Fibroblast of the conjunctiva (primary cell): ENCODE measurements around the gene CD47.

Experiments used
- DNase-seq: peaks from one replicate; pipeline ENCODE4 v3.0.0-alpha.2; 2010; ENCODE audit warnings: low read depth

Gene CD47

DNA sequence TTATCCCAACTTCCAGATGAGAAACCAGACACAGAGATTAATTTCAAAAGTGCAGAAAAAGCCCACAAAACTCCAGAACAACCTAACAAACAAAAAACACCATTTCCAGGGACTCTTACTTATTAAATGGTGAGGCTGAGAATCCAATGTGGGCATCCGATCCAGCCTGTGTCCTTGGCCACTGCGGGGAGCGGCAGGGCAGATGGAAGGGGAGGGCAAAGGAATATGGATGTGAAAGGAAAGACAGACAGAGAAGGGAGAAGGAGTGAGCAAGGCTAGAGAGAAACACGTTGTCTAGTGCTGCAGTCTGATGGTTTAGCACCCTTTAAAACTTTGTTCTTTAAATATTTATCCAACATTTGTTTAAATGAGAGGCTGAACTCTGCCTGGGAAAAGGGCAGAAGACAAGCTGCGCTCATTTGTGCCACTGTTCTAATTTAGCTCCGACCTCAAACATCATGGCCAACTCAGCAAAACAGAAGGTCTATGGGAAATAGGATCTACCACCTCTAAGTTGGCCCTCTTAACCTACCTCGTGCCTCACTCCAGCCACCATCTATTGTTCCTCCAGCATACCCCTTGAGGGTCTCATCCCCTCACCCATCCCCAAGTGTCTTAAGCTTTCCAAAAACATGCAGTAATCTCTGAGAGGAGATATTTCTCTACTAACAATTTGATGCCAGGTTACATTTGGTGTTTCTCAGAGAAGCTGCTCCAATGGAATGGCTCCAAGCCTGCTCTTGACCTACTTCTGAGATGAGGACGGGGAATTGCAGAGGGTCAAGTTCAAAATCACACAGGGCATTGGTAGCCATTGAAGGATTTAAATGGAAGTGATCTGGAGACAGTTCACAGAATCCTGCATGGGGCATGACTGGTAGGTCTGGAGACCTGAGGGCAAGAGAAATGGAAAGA, 77.4 kb downstream of the CD47 start:
- no peak for DNase-seq

DNA sequence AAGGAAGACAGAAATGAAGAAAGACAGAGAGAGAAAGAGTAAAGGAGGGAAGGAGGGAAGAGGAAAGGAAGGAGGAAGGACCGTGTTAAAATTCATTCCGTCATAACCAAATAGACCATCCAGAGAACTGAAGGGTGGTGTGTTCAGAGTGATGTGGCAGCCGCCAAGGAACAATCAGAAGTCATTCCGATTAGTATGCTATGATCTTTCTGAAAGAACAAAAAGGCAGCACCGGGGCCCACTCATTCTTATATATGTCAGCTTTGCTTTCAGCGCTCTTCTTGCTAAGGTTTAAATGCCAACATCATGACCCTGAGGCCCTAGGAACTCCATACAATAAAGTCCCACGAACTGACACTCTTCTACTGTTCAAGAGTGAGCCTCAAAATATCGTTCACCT, 78.5 kb downstream of the CD47 start:
- DNase-seq: no peak

DNA sequence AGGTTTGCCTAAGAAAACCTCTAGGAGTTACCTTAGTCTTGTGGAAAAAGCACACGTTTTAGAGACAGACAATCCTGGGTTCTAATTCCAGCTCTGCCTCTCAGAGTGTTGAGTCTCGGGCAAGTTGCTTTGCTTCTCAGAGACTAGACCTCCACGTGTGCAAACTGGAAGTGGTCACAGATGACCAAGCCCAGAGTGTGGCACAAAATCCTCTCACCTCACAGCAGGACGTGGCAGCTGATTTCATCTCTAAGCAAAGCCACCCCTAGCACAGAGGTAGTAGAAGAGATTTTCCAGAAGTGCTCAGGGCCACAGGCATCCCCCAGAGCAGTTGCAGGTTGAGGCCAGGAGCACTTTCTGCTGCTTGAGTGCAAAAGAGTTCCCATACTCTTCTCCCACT, 79.2 kb downstream of the CD47 start:
- no peak for DNase-seq

DNA sequence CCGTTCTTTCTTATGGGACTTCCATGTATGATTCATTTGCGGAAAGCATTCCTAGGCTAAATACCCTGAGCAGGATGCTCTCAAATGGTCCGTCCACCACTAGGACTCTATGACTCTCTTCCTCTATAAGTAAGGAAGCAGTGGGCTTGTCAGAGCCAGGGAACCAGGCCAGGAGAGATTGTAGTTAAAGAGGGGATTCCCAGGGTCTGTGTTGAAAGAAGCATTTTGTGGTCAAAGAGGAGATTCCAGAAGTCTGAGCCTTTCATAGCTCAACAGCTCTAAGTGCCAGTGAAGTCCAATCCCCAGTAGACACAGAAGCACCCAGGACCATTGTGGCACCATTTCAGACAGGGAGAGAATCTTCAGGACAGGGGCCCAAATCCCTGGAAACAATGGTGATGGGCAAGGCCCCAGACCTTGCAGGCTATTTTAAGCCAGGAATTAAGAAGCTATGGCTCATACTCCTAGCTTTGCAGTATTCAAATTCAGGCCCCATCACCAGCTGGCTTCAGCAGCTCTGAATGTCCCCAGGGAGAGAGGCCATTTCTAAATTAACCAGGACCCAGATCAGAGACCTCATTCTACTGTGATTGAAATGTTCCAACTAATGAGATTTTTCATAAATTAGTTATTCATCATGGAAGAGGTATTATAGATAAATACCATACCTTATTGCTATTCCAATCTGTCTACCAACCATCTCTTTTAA, 81.7 kb downstream of the CD47 start:
- no peak for DNase-seq

DNA sequence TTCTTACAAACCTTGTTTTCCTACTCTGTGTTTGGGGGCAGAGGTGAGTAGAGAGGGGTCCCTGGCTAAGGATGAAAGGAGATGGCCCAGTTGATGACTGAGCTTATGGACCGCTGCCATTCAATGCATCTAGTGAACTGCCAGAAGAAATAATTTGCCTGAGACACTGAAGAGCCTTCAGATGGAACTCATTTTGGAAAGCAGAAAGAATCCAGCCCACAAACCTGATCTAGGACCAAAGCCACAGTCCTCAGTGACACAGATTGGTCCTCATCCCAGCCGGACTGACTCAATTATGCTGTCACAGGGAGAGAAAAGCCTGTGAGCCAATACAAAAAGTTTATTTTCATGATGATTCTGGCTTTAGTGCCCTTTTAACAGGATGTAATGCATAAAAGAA, 82.7 kb downstream of the CD47 start:
- no peak for DNase-seq

DNA sequence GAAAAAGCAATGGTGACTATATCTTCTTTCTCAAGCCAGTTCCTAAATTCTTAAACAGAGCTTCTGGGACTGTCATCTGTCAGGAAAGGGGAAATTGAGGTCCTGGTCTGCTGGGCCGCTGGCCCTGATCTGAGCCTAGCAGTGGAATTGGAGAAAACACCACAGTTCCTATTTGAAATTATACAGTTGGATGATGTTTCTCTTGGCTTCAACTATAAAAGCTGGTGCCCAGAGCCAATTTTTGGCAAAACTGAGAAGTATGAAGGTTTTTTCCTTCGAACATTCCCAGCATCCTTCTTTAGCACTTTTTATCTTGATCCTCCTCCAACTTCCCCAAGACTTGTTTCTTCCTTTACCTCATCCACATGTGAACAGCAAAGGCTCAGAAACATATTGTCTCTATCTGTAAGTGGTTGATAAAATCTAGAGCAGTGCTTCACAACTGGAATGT, 83.9 kb downstream of the CD47 start:
- no peak for DNase-seq

DNA sequence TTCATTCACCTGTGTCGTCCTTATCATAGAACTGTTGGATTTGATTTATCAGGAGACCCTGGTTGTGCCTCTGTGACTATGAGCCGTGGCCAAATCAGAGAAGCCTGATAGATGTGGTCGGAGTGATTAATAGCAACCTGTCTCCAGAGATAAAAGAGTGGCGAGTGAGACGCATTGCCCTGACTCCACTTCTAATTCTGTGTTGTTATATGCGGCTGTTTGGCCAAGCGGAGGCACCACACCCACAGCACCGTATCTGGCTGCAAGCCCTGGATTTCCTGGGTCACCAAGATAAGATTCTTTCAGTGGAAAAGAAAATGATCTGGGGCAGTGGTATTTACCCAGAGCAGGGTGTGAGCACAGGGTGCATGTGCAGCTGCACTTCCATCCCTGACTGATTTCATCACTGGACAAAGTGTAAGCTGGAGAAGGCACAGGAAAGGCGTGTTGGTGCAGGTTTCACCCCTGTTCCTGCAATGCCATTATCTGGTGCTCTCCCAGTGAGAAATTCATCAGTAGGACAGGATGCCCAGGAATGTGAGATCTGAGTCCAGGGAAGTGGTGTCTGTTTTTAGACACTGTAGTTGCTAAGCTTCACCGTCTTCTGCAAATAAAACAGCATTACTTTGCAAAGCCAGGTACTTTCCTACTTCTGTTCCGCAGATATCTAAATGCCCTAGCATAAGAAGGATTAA, 84.6 kb downstream of the CD47 start:
- no peak for DNase-seq

DNA sequence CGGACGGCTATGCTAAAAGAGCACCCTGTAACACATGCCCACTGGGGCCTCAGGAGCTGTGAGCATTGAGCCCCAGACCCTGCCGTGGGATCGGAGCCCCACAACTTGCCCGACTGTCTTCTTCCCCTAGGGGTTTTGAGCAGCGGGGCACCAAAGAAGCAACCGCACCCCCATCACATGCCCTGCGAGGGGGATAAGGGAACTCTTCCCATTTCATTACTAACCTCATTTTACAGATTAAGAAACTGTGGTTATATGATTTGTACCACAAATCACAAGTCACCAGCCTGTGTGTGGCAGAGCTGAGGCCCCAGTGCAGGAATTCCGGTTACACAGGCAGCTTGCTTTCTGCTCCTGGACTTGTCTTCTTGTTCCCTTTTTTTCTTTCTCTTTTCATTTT, 86.2 kb downstream of the CD47 start:
- DNase-seq: no peak

DNA sequence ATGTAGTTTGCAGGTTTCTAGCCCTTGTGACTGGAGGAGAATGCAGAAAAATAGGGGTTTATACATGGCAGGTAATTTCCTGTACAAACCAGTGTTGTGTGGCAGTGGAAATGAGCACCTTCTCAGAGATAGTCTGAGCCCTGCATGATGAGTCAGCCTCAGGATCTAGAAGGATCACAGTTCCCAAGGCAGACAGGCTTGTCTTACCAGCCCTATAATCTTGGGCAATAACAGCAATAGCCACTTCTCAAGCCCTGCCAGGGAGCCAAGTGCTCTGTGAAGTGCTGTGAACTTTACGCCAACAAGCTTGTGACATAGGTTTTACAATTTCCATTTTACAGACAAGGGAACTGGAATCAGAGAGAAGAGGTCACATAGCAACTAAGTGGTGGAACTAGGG, 89.4 kb downstream of the CD47 start:
- DNase-seq: no peak

DNA sequence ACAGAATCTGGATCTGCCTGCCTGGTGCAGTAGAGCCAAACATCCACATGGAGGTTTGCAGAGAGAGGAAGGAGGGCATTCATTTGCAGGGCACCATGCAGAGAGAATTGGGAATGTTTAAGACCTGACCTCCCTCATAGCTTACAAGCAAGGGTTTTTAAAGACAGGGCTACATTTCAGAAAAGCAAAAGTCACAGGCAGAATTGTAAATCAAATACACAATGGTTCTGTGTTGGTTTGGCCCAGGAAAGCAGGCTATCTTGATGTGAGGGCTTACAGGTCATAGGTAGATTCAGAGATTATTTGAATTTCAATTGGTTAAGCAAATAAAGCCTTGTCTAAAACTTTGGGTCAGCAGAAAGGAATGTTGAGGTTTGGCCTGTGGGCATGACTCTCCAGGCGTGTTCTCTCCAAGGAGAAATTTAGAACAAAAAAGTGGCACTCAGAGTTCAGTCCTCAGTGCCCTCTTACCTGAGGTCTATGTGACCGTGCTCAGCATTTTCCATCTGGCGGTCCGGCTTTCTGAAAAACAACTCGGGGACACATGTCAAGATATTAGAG, 91.5 kb downstream of the CD47 start:
- DNase-seq: no peak

DNA sequence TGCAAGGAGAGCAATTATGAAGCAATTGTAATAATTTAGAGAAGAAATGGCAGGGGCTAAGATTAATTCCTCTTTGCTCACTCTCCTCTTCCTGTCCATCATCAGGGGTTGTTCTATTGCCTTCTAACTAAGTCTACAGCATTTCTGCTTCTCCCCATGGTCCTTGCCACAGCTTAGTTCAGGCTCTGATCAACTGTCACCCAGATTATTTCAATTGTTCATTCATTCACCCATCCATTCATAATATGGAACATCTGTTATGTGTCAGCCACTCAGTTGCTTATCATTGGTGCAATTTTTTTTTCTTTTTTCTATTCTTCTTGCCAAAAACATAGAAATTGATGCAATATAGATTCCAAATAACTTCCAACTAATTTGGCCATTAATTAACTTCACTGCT, 93.2 kb downstream of the CD47 start:
- no peak for DNase-seq

DNA sequence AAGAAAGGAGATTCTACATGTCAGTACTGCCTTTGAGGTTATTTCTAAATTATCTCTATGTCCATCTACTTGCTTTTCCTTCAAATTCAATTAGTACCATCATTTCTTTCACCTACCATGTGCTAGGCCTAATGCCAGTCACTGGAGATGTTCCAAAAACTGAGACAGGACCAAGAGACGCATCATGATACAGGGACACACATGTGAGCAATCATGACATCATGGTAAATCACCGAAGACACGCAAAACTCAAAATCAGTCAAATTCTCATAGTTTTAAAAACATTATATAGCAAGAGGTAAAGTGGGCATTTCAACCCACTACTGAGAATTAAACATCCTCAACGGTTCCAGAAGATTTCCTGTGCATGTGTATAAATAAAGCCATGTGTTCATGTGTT, 95.0 kb downstream of the CD47 start:
- DNase-seq: no peak

DNA sequence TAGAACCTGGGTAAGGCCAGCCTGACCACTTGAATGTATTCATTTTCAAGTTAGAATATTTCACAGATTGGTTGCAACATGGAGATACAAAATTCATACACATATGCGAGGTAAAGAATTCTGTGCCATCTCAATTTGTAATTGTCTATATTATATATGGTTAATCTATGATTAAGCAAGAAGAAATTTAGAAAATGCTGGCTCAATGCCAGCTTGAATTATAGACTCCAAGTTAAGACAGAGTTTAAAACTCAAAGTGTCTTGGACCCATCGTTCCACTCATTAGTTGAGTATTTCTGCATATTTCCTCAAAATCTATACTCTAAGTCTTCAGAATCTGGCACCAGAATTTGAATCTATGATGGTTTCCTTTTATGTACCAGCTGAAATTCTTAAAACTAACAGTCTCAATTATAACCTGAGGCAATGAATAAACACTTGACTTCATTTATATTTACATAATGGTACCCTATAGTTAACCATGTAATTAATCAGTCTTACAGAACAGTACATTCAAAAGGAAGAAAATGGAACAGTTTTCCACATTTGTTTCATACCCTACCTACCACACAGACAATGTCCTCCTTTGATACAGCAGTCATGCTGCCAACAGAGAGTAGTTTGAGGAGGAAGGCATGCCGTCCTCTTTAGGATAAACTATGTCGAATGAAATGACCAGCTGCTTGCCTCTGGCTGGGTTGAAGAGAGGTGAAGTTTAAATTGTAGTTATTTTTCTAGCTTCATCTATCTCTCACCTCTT, 95.7 kb downstream of the CD47 start:
- no peak for DNase-seq

DNA sequence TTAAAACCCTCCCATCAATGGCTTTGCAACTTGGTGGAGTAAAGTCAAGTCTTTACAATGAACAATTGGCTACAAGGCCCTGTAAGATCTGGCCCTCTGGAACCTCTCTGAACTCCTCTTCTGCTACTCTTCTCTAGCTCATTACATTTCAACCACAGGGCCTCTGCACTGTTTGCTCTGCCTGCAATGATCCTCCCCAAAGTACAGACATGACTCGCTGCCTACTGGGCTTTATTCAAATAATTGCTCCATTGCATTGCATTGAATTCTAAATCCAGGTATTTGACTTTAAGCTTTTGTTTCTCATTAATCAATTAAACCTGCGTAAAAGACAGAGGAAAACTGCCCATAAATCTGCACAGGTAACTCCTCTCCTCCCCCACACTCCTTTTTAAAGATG, 96.7 kb downstream of the CD47 start:
- DNase-seq: no peak

DNA sequence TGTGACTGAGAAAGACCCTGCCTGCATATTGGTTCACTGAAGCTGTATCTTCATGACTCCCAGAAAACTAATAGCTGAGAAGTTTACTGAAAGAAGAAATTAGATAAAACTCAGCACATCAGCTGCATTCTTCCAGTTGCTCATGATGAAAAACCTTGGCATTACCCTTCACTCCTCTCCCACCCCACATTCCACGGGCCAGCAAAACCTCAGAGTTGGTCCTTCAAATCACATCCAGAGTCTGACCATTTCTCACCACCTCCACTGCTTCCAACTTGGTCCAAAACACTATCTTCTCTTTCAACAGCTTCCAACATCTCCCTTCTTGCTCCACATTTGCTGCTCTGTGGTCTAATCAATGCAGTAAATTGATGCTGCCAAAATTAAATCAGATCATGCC, 97.1 kb downstream of the CD47 start:
- no peak for DNase-seq
